CD4-positive, alpha-beta memory T cell (primary cell): ENCODE data around the gene ADGRL3. TPM values are rescaled to one million over a fixed set of nuclear protein-coding genes. Genes with fewer than 3 reads are reported as not detected.

ENCODE experiments used
- CTCF ChIA-PET: fragments of 350-600 bp; sonication (Branson Sonifier 250); formaldehyde crosslinking; loops from one replicate; lab custom pipeline; 2021; ENCODE audit warnings: inconsistent platforms; ENCODE audit not compliant: partially characterized antibody; lab: Charles Lee
- POLR2A ChIA-PET: fragments of 350-600 bp; sonication (Branson Sonifier 250); formaldehyde crosslinking; loops from one replicate; lab custom pipeline; 2021; ENCODE audit not compliant: partially characterized antibody; lab: Charles Lee
- DNase-seq, 5 donors: peaks; one replicate each; pipeline versions ENCODE4 v3.0.0 to v3.0.0-alpha.2; 2020 to 2022; ENCODE audit warnings: mixed read lengths in 1 of 5
- H3K27ac ChIP-seq: one replicate; pipeline ENCODE4 v1.7.0; 2013; ENCODE audit warnings: low read depth, low read length
- H3K27me3 ChIP-seq: 2 replicates; pipeline ENCODE4 v1.7.0; 2013; ENCODE audit warnings: mild to moderate bottlenecking, low read length, moderate library complexity; ENCODE audit not compliant: insufficient read depth
- H3K36me3 ChIP-seq: 2 replicates; pipeline ENCODE4 v1.7.0; 2013; ENCODE audit warnings: mild to moderate bottlenecking, low read length, moderate library complexity; ENCODE audit not compliant: insufficient read depth
- H3K4me1 ChIP-seq: 2 replicates; pipeline ENCODE4 v1.7.0; 2013; ENCODE audit warnings: mild to moderate bottlenecking, low read length, moderate library complexity; ENCODE audit not compliant: insufficient read depth
- H3K4me3 ChIP-seq, 2 donors: one replicate each; pipeline ENCODE4 v1.7.0; 2013; ENCODE audit warnings: low read length in 2 of 2, mild to moderate bottlenecking in 1 of 2
- H3K9me3 ChIP-seq, 2 donors: one replicate each; pipeline ENCODE4 v1.7.0; 2013; ENCODE audit warnings: low read length in 2 of 2, control low read depth in 1 of 2; ENCODE audit not compliant: control insufficient read depth in 1 of 2
- H3K27ac Mint-ChIP-seq, 7 donors: one replicate each; pipeline ENCODE4 v1.8.0; 2020 to 2021; ENCODE audit warnings: mixed read lengths in 7 of 7, mild to moderate bottlenecking in 6 of 7, inconsistent platforms in 3 of 7, moderate library complexity in 3 of 7
- H3K27me3 Mint-ChIP-seq, 2 donors: one replicate each; pipeline ENCODE4 v1.8.0; 2020 to 2021; ENCODE audit warnings: mixed read lengths in 2 of 2
- H3K36me3 Mint-ChIP-seq, 2 donors: one replicate each; pipeline ENCODE4 v1.8.0; 2020 to 2021; ENCODE audit warnings: mixed read lengths in 2 of 2, inconsistent platforms in 1 of 2, mild to moderate bottlenecking in 1 of 2
- H3K4me1 Mint-ChIP-seq, 4 donors: one replicate each; pipeline ENCODE4 v1.8.0; 2020 to 2021; ENCODE audit warnings: mixed read lengths in 4 of 4, mild to moderate bottlenecking in 1 of 4
- H3K4me3 Mint-ChIP-seq, 8 donors: one replicate each; pipeline ENCODE4 v1.8.0; 2020 to 2021; ENCODE audit warnings: mixed read lengths in 8 of 8, mild to moderate bottlenecking in 7 of 8, moderate library complexity in 6 of 8, inconsistent platforms in 3 of 8
- H3K9me3 Mint-ChIP-seq, 8 donors: one replicate each; pipeline ENCODE4 v1.8.0; 2020 to 2021; ENCODE audit warnings: mixed read lengths in 8 of 8, mild to moderate bottlenecking in 5 of 8, inconsistent platforms in 3 of 8, moderate library complexity in 1 of 8
- intact Hi-C: fragments of 100-400 bp; cut with micrococcal nuclease; formaldehyde crosslinking; loops from one replicate; pipeline ENCODE4 v1.15.1; 2023
- polyA plus RNA-seq, 2 donors: library from polyadenylated mRNA; unstranded; fragments of 300-500 nt; fragmentation: Illumina TruSeq; gene quantifications; one replicate each; pipeline ENCODE4 v1.2.3, GENCODE V29; 2021
- total RNA-seq, 2 experiments: library from RNA; stranded (reverse); gene quantifications; one replicate each; pipeline ENCODE4 v1.2.3, GENCODE V29; 2021

The ADGRL3 gene
- total and polyA plus RNA-seq, 4 experiments from 2014 or later = not detected

DNA sequence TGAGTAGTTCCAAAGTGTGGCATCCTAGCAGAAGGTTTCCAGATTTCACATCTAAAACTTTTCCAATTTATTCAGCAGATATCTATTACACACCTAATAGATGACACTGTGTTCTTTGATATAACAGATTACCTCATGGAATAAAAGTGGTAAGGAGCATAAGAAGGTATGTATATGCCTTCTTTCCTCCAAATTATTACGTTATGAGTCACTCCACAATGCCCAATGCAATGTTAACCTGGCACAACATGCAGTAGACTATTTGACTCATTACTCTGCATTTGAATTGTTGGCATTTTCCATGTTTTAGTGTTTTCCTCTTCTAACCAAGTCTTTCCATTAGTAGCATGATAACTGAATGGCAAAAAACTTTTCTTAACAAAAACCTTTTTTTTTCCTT lies 383.6 kb downstream of the ADGRL3 start:
- intact Hi-C loops = no loop called here
- POLR2A ChIA-PET = no interaction called here
- H3K9me3 Mint-ChIP-seq = peaks cover 2 to 24% (median 8%) of the 10 kb centered on the region in 8 donors
- H3K27me3 Mint-ChIP-seq = no peaks in the 10 kb centered on the region
- H3K9me3 ChIP-seq = peaks cover 0 to 5% of the 10 kb centered on the region in 2 donors
- H3K27ac Mint-ChIP-seq = no peak overlapping the region
- CTCF ChIA-PET = no interaction called here
- no peak overlapping the region for H3K27ac ChIP-seq
- H3K36me3 Mint-ChIP-seq = no peaks in the 10 kb centered on the region
- no peak for DNase-seq
- H3K27me3 ChIP-seq = no peaks in the 10 kb centered on the region
- no peak overlapping the region for H3K4me3 ChIP-seq
- no peaks in the 10 kb centered on the region for H3K4me1 Mint-ChIP-seq
- H3K4me1 ChIP-seq = no peaks in the 10 kb centered on the region
- H3K36me3 ChIP-seq = no peaks in the 10 kb centered on the region
- no peak overlapping the region for H3K4me3 Mint-ChIP-seq

- ChIA-PET POLR2A (no interaction called here), CTCF (no interaction called here)
- no peak overlapping the region for H3K4me3 ChIP-seq
- no peaks in the 10 kb centered on the region for H3K27me3 Mint-ChIP-seq
- H3K27me3 ChIP-seq = no peaks in the 10 kb centered on the region
- H3K9me3 ChIP-seq = no peaks in the 10 kb centered on the region
- no peak overlapping the region for H3K27ac ChIP-seq
- H3K4me1 Mint-ChIP-seq = no peaks in the 10 kb centered on the region
- no peaks in the 10 kb centered on the region for H3K36me3 ChIP-seq
- DNase-seq = no peak
- no peak overlapping the region for H3K27ac Mint-ChIP-seq
- no peaks in the 10 kb centered on the region for H3K36me3 Mint-ChIP-seq
- H3K4me3 Mint-ChIP-seq = no peak overlapping the region
- no peaks in the 10 kb centered on the region for H3K4me1 ChIP-seq
- peaks cover 2 to 11% (median 5%) of the 10 kb centered on the region in 8 donors for H3K9me3 Mint-ChIP-seq
- intact Hi-C loops = no loop called here
These were observed 388.7 kb downstream of the ADGRL3 start for GRCh38 chr4:61588621-61589402.

DNA sequence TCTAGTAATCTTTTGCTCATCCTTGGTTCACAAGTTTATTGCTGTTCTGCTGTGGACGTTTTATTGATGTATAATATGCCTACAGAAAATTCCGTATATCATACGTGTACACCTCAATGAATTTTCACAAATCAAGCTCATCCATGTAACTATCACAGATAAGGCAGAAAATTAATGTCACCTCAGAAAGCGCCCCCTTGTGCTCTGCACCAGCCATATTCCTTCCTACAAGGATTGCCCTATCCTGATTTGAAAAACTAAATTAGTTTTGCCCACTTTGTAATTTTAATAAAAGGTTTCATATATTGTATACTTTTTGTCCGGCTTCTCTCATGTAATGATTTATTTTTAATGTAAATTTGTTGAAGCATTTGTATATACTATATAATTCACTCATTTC lies 390.8 kb downstream of the ADGRL3 start:
- no peaks in the 10 kb centered on the region for H3K4me1 ChIP-seq
- no peaks in the 10 kb centered on the region for H3K27me3 ChIP-seq
- POLR2A ChIA-PET = no interaction called here
- H3K9me3 Mint-ChIP-seq = peaks cover 2 to 10% (median 6%) of the 10 kb centered on the region in 8 donors
- CTCF ChIA-PET = no interaction called here
- H3K27me3 Mint-ChIP-seq = no peaks in the 10 kb centered on the region
- DNase-seq = no peak
- H3K4me1 Mint-ChIP-seq = no peaks in the 10 kb centered on the region
- no peaks in the 10 kb centered on the region for H3K36me3 Mint-ChIP-seq
- no peak overlapping the region for H3K27ac ChIP-seq
- no peaks in the 10 kb centered on the region for H3K36me3 ChIP-seq
- intact Hi-C loops = no loop called here
- H3K9me3 ChIP-seq = no peaks in the 10 kb centered on the region
- H3K4me3 Mint-ChIP-seq = no peak overlapping the region
- no peak overlapping the region for H3K4me3 ChIP-seq
- no peak overlapping the region for H3K27ac Mint-ChIP-seq

GRCh38 chr4:61596606-61597340 lies 396.6 kb downstream of the ADGRL3 start:
- no peaks in the 10 kb centered on the region for H3K4me1 Mint-ChIP-seq
- no peaks in the 10 kb centered on the region for H3K27me3 ChIP-seq
- H3K9me3 Mint-ChIP-seq = peaks cover 0 to 17% (median 6%) of the 10 kb centered on the region in 8 donors
- ChIA-PET CTCF (no interaction called here), POLR2A (no interaction called here)
- H3K36me3 ChIP-seq = no peaks in the 10 kb centered on the region
- H3K9me3 ChIP-seq = no peaks in the 10 kb centered on the region
- no peak overlapping the region for H3K4me3 Mint-ChIP-seq
- no peak for DNase-seq
- H3K4me3 ChIP-seq = no peak overlapping the region
- intact Hi-C loops = no loop called here
- H3K27me3 Mint-ChIP-seq = no peaks in the 10 kb centered on the region
- H3K27ac Mint-ChIP-seq = no peak overlapping the region
- no peaks in the 10 kb centered on the region for H3K36me3 Mint-ChIP-seq
- H3K27ac ChIP-seq = no peak overlapping the region
- no peaks in the 10 kb centered on the region for H3K4me1 ChIP-seq

DNA sequence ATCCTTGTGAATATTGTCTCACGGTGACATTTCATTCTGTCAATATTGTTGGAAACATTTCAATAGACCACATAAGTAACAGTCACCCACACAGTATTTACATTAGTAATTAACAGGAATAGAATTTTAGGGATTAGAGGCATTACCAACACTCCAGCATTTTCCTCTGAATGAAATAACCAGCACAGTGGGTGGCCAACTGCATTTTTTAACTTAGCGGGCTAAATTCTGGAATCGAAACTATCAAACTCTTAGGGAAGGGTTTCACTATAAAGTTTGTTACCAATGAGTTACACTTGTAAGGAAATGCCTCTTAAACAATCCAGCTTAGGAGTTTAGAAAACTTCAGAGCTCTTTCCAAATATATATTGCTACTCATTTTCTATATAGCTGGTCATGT lies 403.0 kb downstream of the ADGRL3 start:
- no peak overlapping the region for H3K27ac Mint-ChIP-seq
- no peak for DNase-seq
- no peaks in the 10 kb centered on the region for H3K4me1 Mint-ChIP-seq
- ChIA-PET POLR2A (no interaction called here), CTCF (no interaction called here)
- H3K4me3 ChIP-seq = no peak overlapping the region
- no peaks in the 10 kb centered on the region for H3K27me3 Mint-ChIP-seq
- H3K27me3 ChIP-seq = no peaks in the 10 kb centered on the region
- H3K4me3 Mint-ChIP-seq = no peak overlapping the region
- no peaks in the 10 kb centered on the region for H3K36me3 Mint-ChIP-seq
- intact Hi-C loops = no loop called here
- H3K9me3 ChIP-seq = no peaks in the 10 kb centered on the region
- no peaks in the 10 kb centered on the region for H3K36me3 ChIP-seq
- no peak overlapping the region for H3K27ac ChIP-seq
- H3K9me3 Mint-ChIP-seq = peaks cover 0 to 17% (median 7%) of the 10 kb centered on the region in 8 donors
- no peaks in the 10 kb centered on the region for H3K4me1 ChIP-seq

GRCh38 chr4:61604054-61604453 lies 403.9 kb downstream of the ADGRL3 start:
- H3K9me3 ChIP-seq = no peaks in the 10 kb centered on the region
- Mint-ChIP-seq H3K36me3 (no peaks in the 10 kb centered on the region), H3K4me3 (no peak overlapping the region), H3K27ac (no peak overlapping the region), H3K4me1 (no peaks in the 10 kb centered on the region), H3K9me3 (peaks cover 0 to 21% (median 8%) of the 10 kb centered on the region in 8 donors), H3K27me3 (no peaks in the 10 kb centered on the region)
- CTCF ChIA-PET = no interaction called here
- H3K27ac ChIP-seq = no peak overlapping the region
- no peaks in the 10 kb centered on the region for H3K27me3 ChIP-seq
- POLR2A ChIA-PET = no interaction called here
- H3K4me3 ChIP-seq = no peak overlapping the region
- no peaks in the 10 kb centered on the region for H3K36me3 ChIP-seq
- DNase-seq = no peak
- intact Hi-C loops = no loop called here
- H3K4me1 ChIP-seq = no peaks in the 10 kb centered on the region

DNA sequence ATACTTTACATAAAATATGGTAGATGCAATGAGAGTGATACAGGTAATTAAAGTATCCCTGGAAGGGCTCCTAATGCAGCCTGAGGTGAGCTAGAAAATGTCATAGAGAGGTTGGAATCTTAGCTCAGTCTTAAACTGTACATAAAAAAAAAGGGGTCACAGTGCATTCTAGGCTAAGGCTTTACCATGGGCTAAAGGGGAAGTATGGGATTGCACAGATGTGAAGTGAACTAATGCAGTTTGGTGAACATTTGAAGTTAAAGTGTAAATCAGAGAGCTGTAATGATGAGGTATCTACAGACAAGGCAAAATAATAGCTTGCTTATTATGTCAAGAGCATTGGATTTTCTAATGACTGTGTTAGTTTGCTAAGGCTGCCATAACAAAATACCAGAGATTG lies 405.9 kb downstream of the ADGRL3 start:
- Histone ChIP-seq H3K27me3 (no peaks in the 10 kb centered on the region), H3K36me3 (no peaks in the 10 kb centered on the region), H3K4me1 (no peaks in the 10 kb centered on the region), H3K4me3 (no peak overlapping the region), H3K9me3 (no peaks in the 10 kb centered on the region), H3K27ac (no peak overlapping the region)
- Mint-ChIP-seq H3K27ac (no peak overlapping the region), H3K27me3 (no peaks in the 10 kb centered on the region), H3K9me3 (peaks cover 0 to 20% (median 6%) of the 10 kb centered on the region in 8 donors), H3K36me3 (no peaks in the 10 kb centered on the region), H3K4me3 (no peak overlapping the region), H3K4me1 (no peaks in the 10 kb centered on the region)
- POLR2A ChIA-PET = no interaction called here
- no peak for DNase-seq
- CTCF ChIA-PET = no interaction called here
- intact Hi-C loops = no loop called here
